K562 (cell line): Measurements from ENCODE around the gene HOTAIR. TPM values are rescaled to one million over a fixed set of nuclear protein-coding genes. Genes with fewer than 3 reads are reported as not detected.

ENCODE experiments used
- ATAC-seq: fragments of 200-7000 bp; cut with Tn5 transposase; 3 replicates; pipeline ENCODE4 v1.9.1; 2020; ENCODE audit warnings: moderate library complexity
- BruUV-seq: library from RNA; stranded (reverse); fragments of 400-500 nt; replicated peaks from 2 replicates; lab custom pipeline; 2021; lab: Mats Ljungman, UMichigan
- CTCF ChIA-PET: fragments of 300-600 bp; formaldehyde crosslinking; extraction: SDS; loops from one replicate; lab custom pipeline; 2021; ENCODE audit warnings: low intra/inter-chr PET ratio; lab: Yijun Ruan, JAX
- POLR2A ChIA-PET: fragments of 300-600, 350-650 bp; sonication (Branson Sonifier 250); formaldehyde crosslinking; extraction: SDS; loops from one replicate; lab custom pipeline; 2021; ENCODE audit warnings: antibody characterized with exemption, inconsistent platforms; lab: Yijun Ruan, JAX
- DNase-seq, 4 experiments: peaks; one replicate each; pipeline versions ENCODE4 v3.0.0 to v3.0.0-alpha.2; 2011 to 2018; ENCODE audit warnings: low spot score in 3 of 4, mixed read lengths in 3 of 4; ENCODE audit errors: extremely low read depth in 1 of 4
- FAIRE-seq: peaks from 2 replicates; lab custom pipeline; 2011; peaks lifted over from hg19 to GRCh38; lab: Jason Lieb, UNC
- H2AFZ ChIP-seq: 2 replicates; pipeline ENCODE4 v1.6.0; 2011; ENCODE audit warnings: low read depth, low read length, control low read depth, inconsistent platforms
- H3K27ac ChIP-seq: fragments of 200-600 bp; 3 replicates; pipeline ENCODE4 v1.8.0; 2011; ENCODE audit warnings: low read depth, mild to moderate bottlenecking, control low read depth, inconsistent platforms, low read length, moderate library complexity, mixed read lengths; ENCODE audit errors: extremely low read depth
- H3K27me3 ChIP-seq, 2 experiments: fragments of 300-600 bp in 1 of 2; 2 replicates in 1 of 2; 3 replicates in 1 of 2; pipeline versions ENCODE4 v1.6.0 to v1.8.0; 2011; ENCODE audit warnings: inconsistent platforms in 2 of 2, low read length in 2 of 2, mild to moderate bottlenecking in 1 of 2, mixed read lengths in 1 of 2, moderate library complexity in 1 of 2; ENCODE audit not compliant: control insufficient read depth in 2 of 2, insufficient read depth in 2 of 2
- H3K36me3 ChIP-seq: fragments of 300-600 bp; 3 replicates; pipeline ENCODE4 v1.8.0; 2011; ENCODE audit warnings: mild to moderate bottlenecking, low read length, inconsistent platforms; ENCODE audit not compliant: control insufficient read depth, insufficient read depth
- H3K4me1 ChIP-seq, 2 experiments: fragments of 200-600 bp in 1 of 2; replicated peaks in 1 of 2; 2 replicates in 1 of 2; 3 replicates in 1 of 2; pipeline versions ENCODE4 v1.5.1 to v1.8.0; 2011; ENCODE audit warnings: inconsistent platforms in 2 of 2, low read length in 2 of 2, mild to moderate bottlenecking in 1 of 2, mixed read lengths in 1 of 2, moderate library complexity in 1 of 2; ENCODE audit not compliant: control insufficient read depth in 2 of 2, insufficient read depth in 2 of 2
- H3K4me2 ChIP-seq: 2 replicates; pipeline ENCODE4 v1.6.1; 2011; ENCODE audit warnings: low read length, control low read depth, inconsistent platforms, mixed read lengths; ENCODE audit not compliant: insufficient read depth
- H3K4me3 ChIP-seq: fragments of 200-600 bp; sonication (generic), shearing (Covaris generic); 2 replicates; pipeline ENCODE4 v1.5.1; 2016; ENCODE audit warnings: control low read depth, inconsistent platforms
- H3K79me2 ChIP-seq: fragments of 200-600 bp; 3 replicates; pipeline ENCODE4 v1.8.0; 2011; ENCODE audit warnings: low read length, inconsistent platforms; ENCODE audit not compliant: control insufficient read depth, insufficient read depth
- H3K9ac ChIP-seq, 2 experiments: 2 replicates each; pipeline versions ENCODE4 v1.6.0 to v1.6.1; 2011; ENCODE audit warnings: low read depth in 2 of 2, low read length in 2 of 2, control low read depth in 1 of 2, inconsistent platforms in 1 of 2, mild to moderate bottlenecking in 1 of 2, mixed read lengths in 1 of 2; ENCODE audit not compliant: insufficient read depth in 1 of 2
- H3K9me1 ChIP-seq: one replicate; pipeline ENCODE4 v1.6.0; 2011; ENCODE audit warnings: inconsistent platforms, mild to moderate bottlenecking, low read length, moderate library complexity; ENCODE audit not compliant: control insufficient read depth, insufficient read depth
- H3K9me3 ChIP-seq: replicated peaks from 2 replicates; pipeline ENCODE4 v1.5.1; 2011; ENCODE audit warnings: low read depth, low read length, inconsistent platforms; ENCODE audit not compliant: control insufficient read depth, insufficient read depth
- H4K20me1 ChIP-seq: replicated peaks from 2 replicates; pipeline ENCODE4 v1.6.1; 2011; ENCODE audit warnings: low read length, inconsistent platforms, mixed read lengths; ENCODE audit not compliant: control insufficient read depth, insufficient read depth
- CBX3 ChIP-seq, 2 experiments: IDR thresholded peaks; 1 replicate in 1 of 2; 2 replicates in 1 of 2; pipeline ENCODE4 v1.6.1; 2012; ENCODE audit warnings: inconsistent platforms in 2 of 2, low read length in 2 of 2, borderline replicate concordance in 1 of 2, control low read depth in 1 of 2
- HDAC8 ChIP-seq: fragments of 450-650 bp; IDR thresholded peaks from 2 replicates; pipeline ENCODE4 v1.6.1; 2016; ENCODE audit warnings: mild to moderate bottlenecking, missing genetic modification characterization, moderate library complexity, missing compliant biosample characterization
- MYC ChIP-seq, 2 experiments: fragments of 250-450 bp in 1 of 2; sonication (Bioruptor Pico) in 1 of 2; IDR thresholded peaks; 2 replicates each; pipeline versions ENCODE4 v1.5.1 to v1.6.1; 2012 to 2021; ENCODE audit warnings: low read depth in 2 of 2, borderline replicate concordance in 1 of 2, improper control_type of control experiment in 1 of 2, low read length in 1 of 2, mild to moderate bottlenecking in 1 of 2, moderate library complexity in 1 of 2
- PTBP1 ChIP-seq: fragments of 200-400 bp; formaldehyde crosslinking; IDR thresholded peaks from 2 replicates; pipeline ENCODE4 v1.6.1; 2017; ENCODE audit warnings: low read depth, low read length
- PTTG1 ChIP-seq: fragments of 450-650 bp; IDR thresholded peaks from 2 replicates; pipeline ENCODE4 v1.6.1; 2016; ENCODE audit warnings: low read depth, mild to moderate bottlenecking, missing genetic modification characterization, missing compliant biosample characterization
- ZNF184 ChIP-seq: sonication (generic); formaldehyde crosslinking; IDR thresholded peaks from 2 replicates; pipeline ENCODE4 v1.5.0; 2020; ENCODE audit warnings: missing genetic modification reagents
- ZNF280B ChIP-seq: fragments of 250-450 bp; sonication (Bioruptor Pico); IDR thresholded peaks from 2 replicates; pipeline ENCODE4 v1.5.1; 2021; ENCODE audit warnings: mild to moderate bottlenecking
- WGBS: fragments of 100-300 bp; shearing (Covaris generic); methylation state at CpG from one replicate; pipeline ENCODE4 v1.1.6; 2016; ENCODE audit warnings: low coverage, mixed read lengths; ENCODE audit not compliant: insufficient coverage; ENCODE audit errors: missing lambda C conversion rate; 5-methylcytosine and 5-hydroxymethylcytosine counted together
- in situ Hi-C: fragments of 300-500 bp; cut with MboI; formaldehyde crosslinking; loops from 4 replicates; pipeline ENCODE4 v1.15.0; 2018; ENCODE audit warnings: inconsistent platforms, mixed read lengths
- intact Hi-C: fragments of 100-400 bp; cut with micrococcal nuclease; formaldehyde crosslinking; loops from 2 replicates; pipeline ENCODE4 v1.14.2; 2022
- polyA plus RNA-seq, 8 experiments: library from polyadenylated mRNA; depleted of rRNA in 4 of 8; stranded (reverse) in 5 of 8; unstranded in 3 of 8; fragments of >200 nt; fragmentation: Nextera tagmentation in 2 of 8; fragmentation: Illumina TruSeq in 1 of 8; extraction: Ambion mirVana in 2 of 8; extraction: Trizol in 1 of 8; gene quantifications; 2 replicates each; pipeline versions ENCODE4 v1.2.1 to v1.2.3, GENCODE V29; 2011 to 2014; ENCODE audit warnings: inconsistent platforms in 1 of 8, missing spikeins in 1 of 8
- total RNA-seq, 7 experiments: library from RNA; depleted of rRNA in 6 of 7; stranded (reverse); fragments of >200 nt in 6 of 7; fragmentation: Illumina TruSeq in 2 of 7; extraction: Trizol in 2 of 7; gene quantifications; 2 replicates each; pipeline versions ENCODE4 v1.2.1 to v1.2.3, GENCODE V29; 2011 to 2021; ENCODE audit warnings: low replicate concordance in 1 of 7

The HOTAIR gene
- total and polyA plus RNA-seq, 9 of the 15 experiments (the other 6 are each of a cell fraction or from before 2014, with no cell fraction given), result 0.04 TPM; not detected in 8

GRCh38 chr12:54006559-54007220 is 31.9 kb upstream of the HOTAIR start (continued):
- TF ChIP-seq ZNF280B (no peak), CBX3 (IDR thresholded peaks at IDR 0.05; ENCODE audit: borderline replicate concordance in 1 of 2, low read length in 2 of 2) (no peak), HDAC8 (tag) (no peak), PTBP1 (no peak)

GRCh38 chr12:54005853-54006558 is 31.3 kb upstream of the HOTAIR start:
- CTCF ChIA-PET, result interaction anchor here (0.6 to 3.0 kb wide), 16 partner anchors 12 to 211 kb away, joined by 3 to 42 read pairs (median 6); partner anchors contain the start of genes HOXC10 and HOXC5
- BruUV-seq, result no TSS peak
- ATAC-seq (peak; percentile 90), DNase-seq (peak; percentile 82 to 91 (median 86)), FAIRE-seq (peak; percentile 93)
- H3K4me1 ChIP-seq, result peaks cover 24 to 41% of the 10 kb centered on the region in 2 experiments
- H4K20me1 ChIP-seq, result no peaks in the 10 kb centered on the region; the same call in 1 of the 2 replicates
- intact Hi-C loops (loop anchor here (1.0 to 2.0 kb wide), 4 partner anchors 21 to 185 kb away; partner anchors contain the start of genes HOXC10 and HOXC5), in situ Hi-C loops (no loop called here)
- POLR2A ChIA-PET, result interaction anchor here (0.6 to 1.9 kb wide), 6 partner anchors 11 to 274 kb away, joined by 3 to 10 read pairs (median 4); partner anchors contain the start of gene HNRNPA1
- H3K9ac ChIP-seq, result peak overlapping the region; percentile 17 to 79; a peak in 3 of 4 replicates
- 14% methylated on average over 33 of the region's 39 CpGs for WGBS
- peaks cover 3% of the 10 kb centered on the region; the same call in 2 of the 3 replicates for H3K79me2 ChIP-seq
- no peaks in the 10 kb centered on the region for H3K36me3 ChIP-seq
- H2AFZ ChIP-seq, result peak overlapping the region; percentile 15; the same call in 1 of the 2 replicates
- no peak overlapping the region for H3K27ac ChIP-seq
- peak overlapping the region; percentile 54 for H3K4me2 ChIP-seq
- H3K27me3 ChIP-seq, result no peaks in the 10 kb centered on the region
- H3K4me3 ChIP-seq, result no peak overlapping the region
- H3K9me1 ChIP-seq, result no peaks in the 10 kb centered on the region
- H3K9me3 ChIP-seq, result no peaks in the 10 kb centered on the region
- TF ChIP-seq ZNF184 (CRISPR knock-in tag) (no peak), MYC (IDR thresholded peaks at IDR 0.05; ENCODE audit: low read depth, low read length) (0 out of 2 replicates have a peak, but pooled peaks have one; percentile 36), MYC (CRISPR knock-in tag; IDR thresholded peaks at IDR 0.05; ENCODE audit: borderline replicate concordance, low read depth) (no peak), PTTG1 (tag) (no peak)
